ENCODE data around the gene MTG2.

Gene MTG2, protein sequence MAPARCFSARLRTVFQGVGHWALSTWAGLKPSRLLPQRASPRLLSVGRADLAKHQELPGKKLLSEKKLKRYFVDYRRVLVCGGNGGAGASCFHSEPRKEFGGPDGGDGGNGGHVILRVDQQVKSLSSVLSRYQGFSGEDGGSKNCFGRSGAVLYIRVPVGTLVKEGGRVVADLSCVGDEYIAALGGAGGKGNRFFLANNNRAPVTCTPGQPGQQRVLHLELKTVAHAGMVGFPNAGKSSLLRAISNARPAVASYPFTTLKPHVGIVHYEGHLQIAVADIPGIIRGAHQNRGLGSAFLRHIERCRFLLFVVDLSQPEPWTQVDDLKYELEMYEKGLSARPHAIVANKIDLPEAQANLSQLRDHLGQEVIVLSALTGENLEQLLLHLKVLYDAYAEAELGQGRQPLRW

GRCh38 chr20:62182469-62183425 is at the start of gene MTG2:
MTG2 (plus strand) TSS chr20:62183028; CDS start chr20:62193421, 10,393 bp downstream.
- DNase-seq (ENCODE audit: low read depth in 2 of 2), result peak; percentile 92 to 93

DNA sequence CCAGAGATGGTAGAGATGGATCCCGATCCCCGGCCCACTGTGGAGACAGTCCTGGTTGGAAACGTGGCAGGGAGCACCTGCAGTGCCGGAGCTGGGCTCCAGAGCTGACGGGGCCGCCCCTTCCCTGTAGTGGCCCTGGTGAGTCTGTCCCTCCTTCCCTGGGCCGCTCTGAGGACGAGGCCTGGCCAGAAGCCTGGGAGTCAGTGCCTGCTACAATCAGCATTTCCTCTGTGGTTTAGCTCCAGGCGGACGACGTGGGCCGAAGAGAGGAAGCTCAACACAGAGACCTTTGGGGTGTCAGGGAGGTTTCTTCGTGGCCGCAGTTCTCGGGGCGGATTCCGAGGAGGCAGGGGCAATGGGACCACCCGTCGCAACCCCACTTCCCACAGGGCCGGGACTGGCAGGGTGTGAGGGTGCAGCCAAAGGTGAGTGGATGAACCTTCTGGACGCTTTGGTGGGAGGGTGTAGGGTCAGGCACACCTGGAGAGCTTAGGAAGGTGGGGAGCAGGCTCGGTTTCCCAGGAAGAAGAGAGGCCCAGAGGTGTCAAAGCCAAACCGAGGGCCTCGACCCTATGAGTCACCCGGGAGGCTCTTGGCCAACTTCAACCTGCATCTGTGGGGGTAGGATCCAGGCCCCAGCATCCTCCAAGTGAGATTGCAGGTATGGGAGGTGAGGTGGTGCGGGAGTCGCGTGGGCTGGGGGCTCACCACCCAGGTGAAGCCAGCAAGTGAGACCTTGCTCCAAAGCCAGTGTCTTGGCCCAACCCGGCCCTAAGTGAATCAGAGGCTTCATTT is 49.6 kb upstream of the MTG2 start:
- no peak for DNase-seq (ENCODE audit: low read depth in 2 of 2)

- no peak for DNase-seq (ENCODE audit: low read depth in 2 of 2)
Observed at GRCh38 chr20:62133864-62134263, 49.0 kb upstream of the MTG2 start.

DNA sequence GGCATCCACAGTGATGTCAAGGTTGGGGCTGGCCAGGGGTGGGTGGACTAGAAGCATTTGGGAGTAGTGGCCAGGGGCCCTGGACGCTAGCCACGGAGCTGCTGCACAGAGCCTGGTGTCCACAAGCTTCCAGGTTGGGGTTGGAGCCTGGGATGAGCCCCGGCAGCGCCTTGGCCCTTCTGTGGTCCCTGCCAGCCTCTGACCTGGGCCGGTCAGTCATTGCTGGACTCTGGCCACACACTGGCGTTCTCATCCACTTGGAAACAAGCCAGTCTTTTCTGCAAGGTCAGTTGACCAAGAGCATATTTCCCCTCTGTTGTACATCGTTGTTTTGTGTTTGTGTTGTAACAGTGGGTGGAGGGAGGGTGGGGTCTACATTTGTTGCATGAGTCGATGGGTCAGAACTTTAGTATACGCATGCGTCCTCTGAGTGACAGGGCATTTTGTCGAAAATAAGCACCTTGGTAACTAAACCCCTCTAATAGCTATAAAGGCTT is 48.0 kb upstream of the MTG2 start:
- no peak for DNase-seq (ENCODE audit: low read depth in 2 of 2)

DNA sequence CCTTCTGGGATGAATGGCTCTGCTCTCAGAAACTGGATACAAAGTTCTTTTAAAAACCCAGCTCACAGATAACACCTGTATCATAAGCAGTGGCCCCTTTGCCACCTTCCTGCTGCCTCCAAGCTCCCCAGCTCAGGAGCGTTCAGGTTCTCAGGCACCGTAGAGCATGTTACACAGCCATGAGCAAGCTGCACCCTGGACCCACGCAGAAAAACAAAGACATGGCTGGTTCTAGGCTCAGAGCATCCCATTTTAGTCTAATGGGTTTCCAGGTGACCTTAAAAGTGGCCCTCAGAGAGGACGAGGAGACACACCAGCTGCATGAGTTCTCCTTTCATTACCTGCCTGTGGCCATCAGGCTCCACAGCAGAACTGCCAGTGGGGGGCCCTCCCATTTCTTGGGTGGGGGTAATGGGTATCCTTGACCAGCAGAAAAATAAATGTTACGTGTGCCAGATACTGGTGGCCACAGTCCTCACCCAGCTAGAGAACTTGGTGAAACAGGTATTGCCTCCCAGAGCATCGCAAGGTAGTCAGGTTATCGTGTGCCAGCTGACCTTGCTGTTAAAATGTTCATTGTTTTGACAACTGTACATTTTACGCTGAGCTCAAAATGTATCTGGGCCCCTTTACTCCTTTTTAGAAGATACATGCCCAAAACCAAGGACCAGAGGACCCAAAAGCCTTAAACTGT is 47.1 kb upstream of the MTG2 start:
- DNase-seq (ENCODE audit: low read depth in 2 of 2), result no peak

- DNase-seq (ENCODE audit: low read depth in 2 of 2), result peak in 1 of 2 donors; percentile 42
Observed at GRCh38 chr20:62136283-62137091, 46.3 kb upstream of the MTG2 start.

GRCh38 chr20:62137092-62137384 is 45.8 kb upstream of the MTG2 start:
- no peak for DNase-seq (ENCODE audit: low read depth in 2 of 2)

GRCh38 chr20:62137478-62138203 is 45.2 kb upstream of the MTG2 start:
- no peak for DNase-seq (ENCODE audit: low read depth in 2 of 2)

DNA sequence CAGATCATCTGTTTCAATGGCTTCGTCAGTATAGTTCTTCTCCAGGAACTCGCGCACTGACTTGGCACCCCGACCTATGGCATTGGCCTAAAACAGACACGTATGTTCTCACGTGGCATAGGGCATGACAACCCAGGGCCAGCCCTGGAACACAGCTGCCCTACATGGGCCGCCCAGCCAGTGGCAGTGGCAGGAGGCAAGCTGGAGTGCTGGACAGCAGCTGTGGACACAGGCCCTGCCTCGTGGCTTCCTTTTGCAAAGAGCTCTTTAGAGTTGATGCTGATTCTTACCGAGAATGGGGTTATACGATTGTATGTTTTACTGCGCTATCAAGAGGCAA is 44.7 kb upstream of the MTG2 start:
- DNase-seq (ENCODE audit: low read depth in 2 of 2), result no peak

DNA sequence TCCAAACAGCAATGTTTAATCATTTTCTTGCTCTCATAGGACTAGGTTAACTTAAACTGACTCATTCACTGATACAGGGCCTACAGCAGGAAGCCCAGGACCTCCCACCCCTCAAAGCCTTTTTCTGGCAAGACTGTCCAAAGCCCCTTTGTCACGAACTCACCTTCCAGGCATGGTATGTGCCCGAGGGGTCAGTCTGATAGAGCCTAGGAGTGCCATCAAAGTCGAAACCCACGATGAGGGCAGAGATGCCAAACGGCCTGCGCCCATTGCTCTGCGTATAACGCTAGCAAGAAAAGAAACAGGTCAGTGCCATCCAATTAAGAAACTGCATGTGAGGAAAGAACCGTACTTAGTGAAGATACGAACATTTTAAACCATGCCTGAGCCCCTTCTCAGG is 43.9 kb upstream of the MTG2 start:
- no peak for DNase-seq (ENCODE audit: low read depth in 2 of 2)

DNA sequence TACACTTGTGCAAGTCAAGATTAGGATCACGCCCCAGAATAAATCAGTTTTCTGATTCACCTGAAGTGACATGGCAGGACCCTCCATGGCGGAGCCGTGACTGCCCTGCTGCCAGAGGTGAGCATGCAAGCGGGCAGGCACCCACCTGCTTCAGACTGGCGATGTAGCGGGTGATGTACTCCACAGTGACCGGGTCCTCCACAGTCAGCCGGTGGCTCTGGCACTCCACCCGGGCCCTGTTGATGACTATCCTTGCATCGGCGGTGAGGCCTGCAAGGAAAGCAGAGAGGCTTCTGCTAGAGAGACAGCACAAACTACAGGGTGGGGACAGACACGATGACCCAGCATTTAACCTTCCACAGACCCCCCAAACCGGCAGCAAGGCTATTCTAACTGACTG is 43.2 kb upstream of the MTG2 start:
- DNase-seq (ENCODE audit: low read depth in 2 of 2), result no peak

GRCh38 chr20:62141043-62141396 is 41.8 kb upstream of the MTG2 start:
- DNase-seq (ENCODE audit: low read depth in 2 of 2), result no peak

DNA sequence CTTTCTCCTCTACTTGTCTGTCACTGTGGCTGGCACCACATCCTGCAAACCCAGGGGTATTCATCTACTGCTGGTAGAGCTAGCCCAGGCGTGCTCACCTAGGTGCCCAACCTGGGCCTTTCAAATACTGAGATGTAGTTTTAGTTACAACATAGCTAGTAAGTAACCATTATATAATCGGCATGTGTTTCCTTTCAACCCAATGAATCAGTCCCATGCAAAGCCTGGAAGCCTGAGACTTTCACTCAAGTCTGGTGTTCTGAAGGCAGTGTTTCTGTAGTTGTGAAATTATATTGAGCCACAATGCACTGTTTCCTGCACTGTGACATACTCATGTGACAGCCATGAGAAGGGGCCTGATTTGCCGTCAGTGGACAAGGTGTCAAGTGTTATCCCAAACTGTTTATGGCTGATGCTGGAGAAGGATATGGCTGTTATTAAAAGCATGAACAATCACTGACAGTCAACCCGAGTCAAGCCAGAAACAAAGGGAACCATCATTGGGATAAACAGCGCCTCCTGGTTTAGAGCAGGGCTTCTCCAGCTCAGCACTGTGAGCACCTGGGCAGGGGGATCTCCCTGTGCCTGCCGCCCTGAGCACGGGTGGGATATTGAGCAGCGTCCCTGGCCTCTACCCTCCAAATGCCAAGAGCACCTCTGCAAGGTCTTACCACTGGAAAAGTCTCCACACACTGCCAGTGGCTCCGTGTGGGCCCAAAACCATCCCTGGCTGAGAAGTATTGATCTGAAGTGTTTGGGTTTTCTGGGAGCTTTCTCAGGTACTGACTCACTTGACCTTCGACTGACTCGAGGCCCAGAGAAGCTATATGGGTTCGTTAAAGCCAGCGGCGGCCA is 41.2 kb upstream of the MTG2 start:
- no peak for DNase-seq (ENCODE audit: low read depth in 2 of 2)

GRCh38 chr20:62142252-62143080 is 40.4 kb upstream of the MTG2 start:
- no peak for DNase-seq (ENCODE audit: low read depth in 2 of 2)

DNA sequence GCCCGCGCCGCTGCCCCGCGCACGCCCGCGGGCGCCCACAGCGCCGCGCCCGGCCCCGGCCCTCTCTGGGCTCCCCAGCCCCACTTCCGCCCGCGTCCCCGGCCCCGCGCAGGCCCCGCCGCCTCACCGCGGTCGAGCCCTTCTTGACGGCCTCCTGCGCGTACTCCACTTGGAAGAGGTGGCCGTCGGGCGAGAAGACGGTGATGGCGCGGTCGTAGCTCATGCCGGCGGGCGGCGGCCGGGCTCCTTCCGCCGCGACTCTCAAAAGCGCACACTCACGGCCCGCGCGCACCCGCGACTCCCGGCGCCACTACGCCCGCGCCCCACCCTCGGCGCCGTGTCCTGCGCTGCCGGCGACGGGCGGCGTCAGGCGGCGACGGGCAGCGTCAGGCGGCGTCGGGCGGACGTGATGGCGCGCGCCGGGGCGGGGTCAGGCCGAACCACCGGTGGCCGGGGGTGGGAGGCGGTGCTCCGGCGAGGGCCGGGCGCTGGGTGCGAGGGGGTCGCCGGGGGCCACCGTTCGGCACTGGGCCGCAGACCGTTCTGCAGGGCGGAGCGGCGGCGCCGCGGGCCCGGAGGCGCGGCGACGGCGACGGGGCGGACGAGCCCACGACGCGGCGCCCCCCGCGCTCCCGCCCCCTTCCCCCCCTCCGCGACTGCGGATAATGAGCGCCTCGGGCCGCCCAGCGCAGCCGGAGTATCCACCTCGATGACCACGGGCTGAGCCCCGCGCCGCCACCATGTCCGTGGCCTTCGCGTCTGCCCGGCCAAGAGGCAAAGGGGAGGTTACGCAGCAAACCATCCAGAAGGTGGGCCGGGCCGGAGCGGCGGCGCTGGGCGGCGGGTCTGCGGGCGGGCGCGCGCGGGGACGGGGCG is 39.5 kb upstream of the MTG2 start, which contains the start of the genes PSMA7 and SS18L1:
Gene PSMA7 (minus strand): TSS at position 314 of the 876 bp plus-strand sequence. CDS start 91 bp downstream, at position 223.
Gene SS18L1 (plus strand): TSS at position 689 of the 876 bp plus-strand sequence. CDS start 52 bp downstream, at position 741.
- DNase-seq (ENCODE audit: low read depth in 2 of 2), result peak; percentile 73 to 83

- DNase-seq (ENCODE audit: low read depth in 2 of 2), result peak; percentile 58 to 64
Observed at GRCh38 chr20:62143957-62144825, 38.6 kb upstream of the MTG2 start.

All from stimulated activated CD8-positive, alpha-beta memory T cell treated with anti-CD3 and anti-CD28 coated beads, Interleukin-2, amount 100 ng/mL, for 48 hours (primary cell).